NOMO-1 treated with dmso at 0.1 percent for 144 hours (cell line): ENCODE results near the gene TP53.
"Not testable (repeated sequence)": the region's sequence is repeated elsewhere in the genome, so short reads cannot be mapped to it uniquely, and the experiment has no call there.

Experiments used
- DNase-seq: peaks from one replicate; lab custom pipeline; 2025; ENCODE audit not compliant: unreplicated experiment; lab: John Stamatoyannopoulos, UW

The TP53 gene

DNA sequence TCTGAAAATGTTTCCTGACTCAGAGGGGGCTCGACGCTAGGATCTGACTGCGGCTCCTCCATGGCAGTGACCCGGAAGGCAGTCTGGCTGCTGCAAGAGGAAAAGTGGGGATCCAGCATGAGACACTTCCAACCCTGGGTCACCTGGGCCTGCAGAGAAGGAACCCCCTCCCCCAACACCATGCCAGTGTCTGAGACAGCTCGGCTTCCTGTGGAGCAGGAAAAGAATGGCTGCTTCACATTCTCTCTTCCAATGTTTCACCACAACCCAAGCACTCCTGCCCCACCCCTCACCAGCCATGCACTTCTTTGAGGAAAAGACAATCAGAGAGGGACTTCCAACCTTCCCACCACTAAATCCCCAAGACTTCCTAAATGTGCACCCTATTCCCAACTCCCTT, 10.8 kb downstream of the TP53 start:
- no peak for DNase-seq

DNA sequence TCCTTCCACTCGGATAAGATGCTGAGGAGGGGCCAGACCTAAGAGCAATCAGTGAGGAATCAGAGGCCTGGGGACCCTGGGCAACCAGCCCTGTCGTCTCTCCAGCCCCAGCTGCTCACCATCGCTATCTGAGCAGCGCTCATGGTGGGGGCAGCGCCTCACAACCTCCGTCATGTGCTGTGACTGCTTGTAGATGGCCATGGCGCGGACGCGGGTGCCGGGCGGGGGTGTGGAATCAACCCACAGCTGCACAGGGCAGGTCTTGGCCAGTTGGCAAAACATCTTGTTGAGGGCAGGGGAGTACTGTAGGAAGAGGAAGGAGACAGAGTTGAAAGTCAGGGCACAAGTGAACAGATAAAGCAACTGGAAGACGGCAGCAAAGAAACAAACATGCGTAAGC, 12.4 kb downstream of the TP53 start:
- DNase-seq, result no peak

DNA sequence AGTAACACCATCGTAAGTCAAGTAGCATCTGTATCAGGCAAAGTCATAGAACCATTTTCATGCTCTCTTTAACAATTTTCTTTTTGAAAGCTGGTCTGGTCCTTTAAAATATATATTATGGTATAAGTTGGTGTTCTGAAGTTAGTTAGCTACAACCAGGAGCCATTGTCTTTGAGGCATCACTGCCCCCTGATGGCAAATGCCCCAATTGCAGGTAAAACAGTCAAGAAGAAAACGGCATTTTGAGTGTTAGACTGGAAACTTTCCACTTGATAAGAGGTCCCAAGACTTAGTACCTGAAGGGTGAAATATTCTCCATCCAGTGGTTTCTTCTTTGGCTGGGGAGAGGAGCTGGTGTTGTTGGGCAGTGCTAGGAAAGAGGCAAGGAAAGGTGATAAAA, 14.1 kb downstream of the TP53 start:
- DNase-seq, result no peak

DNA sequence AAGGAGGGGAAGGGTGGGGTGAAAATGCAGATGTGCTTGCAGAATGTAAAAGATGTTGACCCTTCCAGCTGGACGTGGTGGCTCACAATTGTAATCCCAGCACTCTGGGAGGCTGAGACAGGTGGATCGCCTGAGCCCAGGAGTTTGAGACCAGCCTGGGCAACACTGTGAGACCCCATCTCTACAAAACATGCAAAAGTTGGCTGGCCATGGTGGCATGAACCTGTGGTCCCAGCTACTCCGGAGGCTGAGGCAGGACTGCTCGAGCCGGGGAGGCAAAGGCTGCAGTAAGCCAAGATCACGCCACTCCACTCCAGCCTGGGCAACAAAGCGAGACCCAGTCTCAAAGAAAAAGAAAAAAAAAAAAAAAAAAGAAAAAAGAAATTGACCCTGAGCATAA, 18.8 kb downstream of the TP53 start:
- DNase-seq, result no peak

DNA sequence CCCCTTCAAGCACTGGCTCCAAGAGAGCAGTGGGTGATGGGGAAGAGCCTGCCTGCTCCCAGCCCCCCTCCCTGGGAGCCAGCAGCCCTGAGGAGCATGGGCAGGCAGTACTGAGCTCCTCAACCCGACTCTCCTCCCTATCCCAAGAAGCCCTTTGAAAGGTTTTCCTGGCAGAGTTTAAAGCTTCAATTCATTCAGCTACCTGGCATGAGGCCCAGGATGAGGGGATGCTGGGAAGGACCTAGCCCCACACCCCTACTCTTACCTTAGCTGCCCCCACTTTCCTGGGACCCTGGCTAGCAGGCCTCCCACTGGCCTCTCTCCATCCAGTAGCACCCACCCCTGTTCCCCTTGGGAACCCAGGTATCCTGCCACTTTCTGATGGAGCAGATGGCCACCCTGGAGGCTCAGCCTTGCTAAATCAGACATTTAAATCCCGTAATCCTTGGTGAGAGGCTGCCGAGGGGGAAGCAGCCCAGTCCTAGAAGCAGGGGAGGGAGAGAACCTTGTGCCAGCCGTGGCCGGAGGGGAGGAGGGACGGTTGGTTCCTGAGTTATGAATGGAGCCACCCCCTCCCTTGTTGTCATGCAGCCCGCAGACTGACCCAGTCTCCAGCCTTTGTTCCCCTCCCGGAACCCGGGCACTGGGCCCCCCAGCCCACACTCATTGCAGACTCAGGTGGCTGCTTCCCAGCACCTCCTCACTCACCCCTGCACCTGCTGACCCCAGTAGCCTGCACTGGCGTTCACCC, 19.5 kb downstream of the TP53 start:
- DNase-seq, result no peak

DNA sequence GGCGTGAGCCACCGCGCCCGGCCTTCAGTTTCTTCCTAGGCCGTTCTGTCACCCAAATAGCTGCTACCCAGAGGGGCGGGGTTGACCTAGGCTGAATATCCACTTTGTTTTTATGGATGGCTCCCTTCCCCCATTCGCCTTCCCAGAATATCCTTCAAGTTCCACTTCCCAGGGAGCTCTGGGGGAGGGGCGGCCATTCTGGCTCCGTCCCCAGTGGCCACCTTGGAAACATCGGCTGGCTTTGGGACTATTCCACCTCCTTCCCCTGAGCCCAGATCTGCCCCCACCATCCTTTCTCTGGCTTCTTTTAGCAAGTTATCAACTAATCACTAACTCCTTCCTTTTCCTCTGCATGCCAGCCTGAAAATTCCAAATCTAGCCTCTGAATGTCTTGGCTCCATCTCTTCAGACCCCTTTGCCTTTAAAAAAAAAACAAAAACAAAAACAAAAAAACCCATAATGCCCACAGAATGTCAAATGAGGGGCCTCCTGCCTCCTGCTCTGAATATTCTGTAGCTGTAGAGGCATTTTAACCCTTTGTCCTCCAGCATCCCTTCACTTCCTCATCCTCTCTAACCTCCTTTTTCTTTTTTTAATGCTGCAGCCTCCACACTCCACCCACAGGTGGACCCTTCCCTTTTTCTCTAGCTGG, 30.2 kb downstream of the TP53 start:
- no peak for DNase-seq

DNA sequence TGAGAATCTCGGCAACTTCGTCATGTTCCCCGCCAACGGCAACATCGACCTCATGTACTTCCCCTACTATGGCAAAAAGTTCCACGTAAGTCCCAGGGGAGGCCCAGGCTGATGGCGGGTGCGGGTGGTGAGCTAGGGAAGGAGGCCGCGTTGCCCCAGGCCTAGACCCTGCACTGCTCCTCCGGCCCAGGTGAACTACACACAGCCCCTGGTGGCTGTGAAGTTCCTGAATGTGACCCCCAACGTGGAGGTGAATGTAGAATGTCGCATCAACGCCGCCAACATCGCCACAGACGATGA, 31.8 kb downstream of the TP53 start:
- no peak for DNase-seq

DNA sequence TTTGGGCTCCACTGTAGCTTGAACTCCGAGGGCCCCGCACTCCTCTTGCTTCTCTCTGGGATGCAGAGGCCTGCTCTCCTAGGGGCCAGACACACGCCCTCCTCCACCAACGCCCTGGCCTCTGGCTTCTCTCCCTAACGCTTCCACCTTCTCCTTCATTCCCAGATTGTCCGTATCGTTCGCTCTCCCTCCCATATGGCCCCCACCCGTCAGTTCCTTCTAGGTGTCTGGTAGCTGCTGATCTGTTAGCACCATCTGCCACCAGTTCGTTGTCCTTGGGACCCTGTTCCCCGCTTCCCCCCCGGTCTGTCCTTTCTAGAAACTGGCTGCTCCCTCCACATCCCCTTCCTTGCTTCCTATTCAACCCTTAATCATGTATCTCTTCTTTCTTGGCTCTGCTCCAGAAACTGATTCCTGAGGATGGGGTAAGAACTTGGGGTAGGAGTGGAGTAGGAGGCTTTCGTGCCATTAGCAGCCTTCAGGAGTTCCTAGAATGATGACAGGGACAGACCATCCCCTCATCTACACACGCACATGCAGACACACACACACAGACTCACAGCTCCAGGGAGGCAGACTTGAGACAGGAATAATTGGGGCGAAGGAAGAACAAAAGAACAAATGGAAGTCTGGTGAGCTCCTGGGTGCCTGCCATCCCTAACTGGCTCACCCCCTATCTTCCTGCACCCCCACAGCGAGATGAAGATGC, 32.3 kb downstream of the TP53 start:
- no peak for DNase-seq

DNA sequence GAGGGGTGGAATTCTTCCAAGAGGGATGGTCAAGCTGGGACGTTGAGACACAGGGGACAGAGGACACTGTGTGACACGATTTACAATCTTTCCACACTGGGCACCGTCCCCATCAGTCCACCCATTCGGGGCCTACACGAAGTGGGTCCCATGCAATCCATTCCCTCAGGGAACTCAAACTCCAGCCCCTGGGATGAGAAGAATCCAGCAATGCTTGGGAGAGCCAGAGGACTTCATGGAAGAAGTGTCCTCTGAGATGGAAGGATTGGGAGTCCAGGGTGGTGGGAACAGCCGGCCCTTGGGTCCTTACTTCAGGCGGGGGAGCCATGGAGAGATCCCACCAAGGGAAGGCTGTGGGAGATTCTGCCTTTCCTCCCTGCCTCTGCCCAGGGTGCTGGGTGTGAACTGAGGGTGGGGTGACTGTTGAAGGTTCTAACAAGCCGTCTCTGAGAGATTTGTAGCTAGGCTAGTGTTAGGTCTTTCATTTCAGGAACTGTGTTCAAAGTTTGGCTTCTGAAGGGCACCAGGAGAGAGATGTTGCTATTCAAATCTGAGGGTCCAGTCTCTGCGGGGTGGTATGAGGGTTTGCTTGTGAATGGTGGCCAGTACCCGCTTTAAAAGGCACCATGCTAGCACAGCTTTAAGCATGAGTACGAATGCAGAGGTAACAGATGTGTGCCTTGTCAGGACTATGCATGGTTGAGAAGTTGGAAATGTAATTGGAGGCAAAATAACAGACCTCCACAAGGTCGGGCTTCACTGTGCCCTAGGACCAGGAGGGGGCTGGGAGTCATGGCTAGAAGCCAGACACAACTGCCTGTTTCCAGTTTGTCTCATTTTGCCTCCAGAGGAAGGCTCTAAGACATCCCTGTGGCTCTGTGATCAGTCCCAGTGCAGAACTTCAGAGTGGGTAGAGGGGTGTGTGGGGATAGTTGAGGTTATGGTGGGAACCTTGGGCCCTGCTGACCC, 34.6 kb downstream of the TP53 start:
- no peak for DNase-seq

DNA sequence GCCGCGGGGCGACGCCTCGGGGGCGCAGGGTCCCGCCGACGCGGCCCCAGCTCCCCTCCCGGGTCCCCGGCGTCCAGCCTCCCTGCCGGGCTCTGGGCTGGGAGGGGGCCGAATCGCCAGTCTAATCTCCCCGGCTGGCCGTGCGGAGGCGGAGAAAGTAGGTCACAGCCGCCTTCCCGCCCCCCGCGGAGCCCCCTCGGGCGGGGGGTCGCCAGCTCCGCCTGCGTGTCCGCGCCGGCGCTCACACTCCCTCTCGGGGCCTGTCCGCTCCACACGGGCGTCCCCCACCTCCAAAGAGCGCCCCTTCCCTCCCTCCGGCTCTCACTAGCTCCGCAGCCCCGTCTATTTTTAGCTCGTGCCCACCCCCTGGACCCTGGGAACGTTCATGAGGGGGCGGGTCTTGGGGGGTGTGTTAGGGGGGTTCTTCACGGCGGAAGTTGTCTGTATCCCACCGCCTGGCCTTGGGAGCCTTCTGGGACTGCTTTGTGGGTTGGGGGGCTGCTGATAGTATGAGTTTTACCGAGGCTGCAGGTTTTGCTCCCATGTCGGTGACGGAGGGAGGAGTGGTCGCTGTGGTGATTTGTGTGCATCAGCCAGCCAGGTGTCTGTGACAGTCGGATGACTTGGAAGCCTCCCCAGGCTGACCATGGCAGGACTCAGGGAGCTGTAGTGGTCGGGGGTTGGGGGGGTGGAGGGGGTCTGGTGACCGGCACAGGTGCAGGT, 35.5 kb downstream of the TP53 start:
- DNase-seq, result no peak

DNA sequence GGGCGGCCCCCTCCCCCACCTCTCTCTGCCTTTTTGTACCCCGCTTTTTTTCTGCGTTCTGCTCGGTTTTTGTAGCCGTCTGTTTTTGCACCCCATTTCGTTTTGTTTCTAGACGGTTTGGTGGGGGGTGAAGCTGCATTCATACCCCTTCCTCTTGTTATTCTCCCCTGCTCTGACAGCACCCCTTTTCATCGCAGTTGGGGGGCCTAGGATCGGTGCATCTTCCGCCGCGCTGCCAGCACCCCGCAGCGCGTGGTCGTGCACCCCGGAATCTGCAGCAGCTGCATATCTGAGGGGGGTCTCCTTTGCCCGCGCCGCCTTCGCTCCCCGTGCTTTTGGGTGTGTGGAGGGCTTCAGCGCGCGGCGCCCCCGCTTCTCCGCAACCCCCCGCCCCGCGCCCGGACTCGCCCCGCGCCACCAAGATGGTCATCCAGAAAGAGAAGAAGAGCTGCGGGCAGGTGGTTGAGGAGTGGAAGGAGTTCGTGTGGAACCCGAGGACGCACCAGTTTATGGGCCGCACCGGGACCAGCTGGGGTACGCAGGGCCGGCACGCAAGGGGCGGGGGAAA, 36.1 kb downstream of the TP53 start:
- no peak for DNase-seq

DNA sequence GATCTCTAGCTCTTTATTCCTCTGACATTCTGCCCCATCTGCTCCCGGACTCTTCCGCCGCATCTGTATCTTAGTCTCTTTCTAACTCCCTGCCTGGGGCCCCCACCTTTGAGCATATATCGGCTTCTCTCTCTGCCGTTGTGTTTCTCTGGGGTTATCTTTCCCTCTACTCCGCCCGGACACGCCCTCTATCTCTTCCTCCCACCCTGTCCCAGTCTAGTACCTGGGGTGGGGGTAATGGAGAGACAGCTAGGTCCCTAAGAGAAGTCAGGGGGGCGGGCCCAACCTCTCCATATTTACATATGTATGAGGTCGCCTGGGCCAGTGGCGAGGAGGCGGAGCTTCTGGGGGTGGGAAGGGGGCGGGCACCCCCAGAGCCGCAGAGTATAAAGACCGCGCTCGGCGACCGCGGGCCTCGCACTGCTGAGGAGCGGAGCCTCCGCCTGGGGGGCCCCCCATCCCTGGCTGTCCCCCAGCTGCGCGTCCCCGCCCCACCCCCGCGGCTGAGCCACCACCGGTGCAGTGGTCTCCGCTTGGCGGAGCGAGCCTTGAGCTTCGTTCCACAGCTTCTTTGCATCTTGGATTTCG, 36.7 kb downstream of the TP53 start, which contains the start of gene ATP1B2:
Gene ATP1B2, plus strand, starts transcription at position 418 of the 588 bp plus-strand sequence. CDS start 593 bp downstream, outside the sequence.
- no peak for DNase-seq

DNA sequence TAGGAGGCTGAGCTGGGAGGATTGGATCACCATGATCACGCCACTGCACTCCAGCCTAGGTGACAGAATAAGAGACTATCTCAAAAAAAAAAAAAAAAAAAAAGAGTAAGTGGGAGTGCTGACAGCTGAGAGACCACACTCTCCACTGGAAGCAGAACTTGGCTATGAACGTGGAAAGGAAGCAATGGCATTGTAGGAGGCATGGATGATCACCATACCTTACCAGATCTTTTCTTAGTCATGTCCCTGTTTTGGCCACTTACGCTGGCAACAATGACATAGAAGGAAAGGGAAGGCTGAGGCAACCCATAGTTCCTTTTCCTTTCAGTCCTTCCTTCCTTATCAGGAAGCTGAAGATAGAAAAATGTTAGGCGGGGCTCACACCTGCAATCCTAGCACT, 40.3 kb downstream of the TP53 start:
- no peak for DNase-seq

DNA sequence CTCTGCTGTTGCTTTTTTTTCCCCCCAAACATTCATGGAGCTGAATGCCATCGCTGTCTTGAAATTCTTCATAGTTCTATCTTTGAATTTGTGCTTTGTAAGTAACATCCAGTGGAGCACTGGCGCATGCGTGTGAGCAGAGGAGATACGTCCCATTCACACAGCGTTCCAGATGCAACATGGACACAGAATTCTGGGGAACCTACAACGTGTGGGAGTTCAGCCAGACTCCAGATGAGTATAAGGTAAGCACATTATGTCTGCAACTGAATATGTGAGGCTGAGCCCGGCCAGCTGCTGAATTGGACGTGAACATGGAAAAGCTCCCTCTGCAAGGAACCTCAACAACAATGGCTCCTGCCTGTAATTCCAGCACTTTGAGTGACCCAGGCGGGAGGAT, 40.8 kb downstream of the TP53 start:
- DNase-seq, result no peak

DNA sequence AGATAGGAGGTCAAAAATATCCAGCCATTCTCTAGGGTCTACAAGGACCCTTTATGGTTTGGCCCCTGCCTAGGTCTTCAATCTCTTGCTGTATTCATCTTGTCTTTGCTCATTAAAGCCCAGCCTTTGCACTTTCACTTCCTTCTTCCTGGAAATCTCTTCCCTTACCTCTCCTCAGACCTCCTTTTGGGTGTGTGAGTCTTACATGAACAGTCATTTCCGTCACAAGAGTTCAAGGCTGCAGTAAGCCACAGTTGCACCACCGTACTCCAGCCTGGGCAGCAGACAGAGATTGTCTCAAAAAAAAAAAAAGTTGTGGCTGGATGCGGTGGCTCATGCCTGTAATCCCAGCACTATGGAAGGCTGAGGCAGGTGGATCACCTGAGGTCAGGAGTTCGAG, 42.5 kb downstream of the TP53 start:
- peak; percentile 94 for DNase-seq

DNA sequence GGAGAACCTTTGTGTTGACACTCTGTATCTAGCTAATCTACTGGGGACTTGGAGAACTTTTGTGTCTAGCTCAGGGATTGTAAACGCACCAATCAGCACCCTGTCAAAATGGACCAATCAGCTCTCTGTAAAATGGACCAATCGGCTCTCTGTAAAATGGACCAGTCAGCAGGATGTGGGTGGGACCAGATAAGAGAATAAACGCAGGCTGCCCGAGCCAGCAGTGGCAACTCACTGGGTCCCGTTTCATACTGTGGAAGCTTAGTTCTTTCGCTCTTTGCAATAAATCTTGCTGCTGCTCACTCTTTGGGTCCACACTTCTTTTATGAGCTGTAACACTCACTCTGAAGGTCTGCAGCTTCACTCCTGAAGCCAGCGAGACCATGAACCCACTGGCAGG, 45.7 kb downstream of the TP53 start:
- DNase-seq, result not testable (repeated sequence)

DNA sequence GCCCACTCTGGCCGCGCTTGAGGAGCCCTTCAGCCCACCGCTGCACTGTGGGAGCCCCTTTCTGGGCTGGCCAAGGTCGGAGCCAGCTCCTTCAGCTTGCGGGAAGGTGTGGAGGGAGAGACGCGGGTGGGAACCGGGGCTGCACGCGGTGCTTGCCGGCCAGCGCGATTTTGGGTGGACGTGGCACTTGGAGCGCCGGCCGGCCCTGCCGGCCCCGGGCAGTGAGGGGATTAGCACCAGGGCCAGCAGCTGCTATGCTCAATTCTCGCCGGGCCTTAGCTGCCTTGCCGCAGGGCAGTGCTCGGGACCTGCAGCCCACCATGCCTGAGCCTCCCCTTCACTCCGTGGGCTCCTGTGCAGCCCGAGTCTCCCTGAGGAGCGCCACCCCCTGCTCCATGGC, 46.5 kb downstream of the TP53 start:
- DNase-seq, result no peak

DNA sequence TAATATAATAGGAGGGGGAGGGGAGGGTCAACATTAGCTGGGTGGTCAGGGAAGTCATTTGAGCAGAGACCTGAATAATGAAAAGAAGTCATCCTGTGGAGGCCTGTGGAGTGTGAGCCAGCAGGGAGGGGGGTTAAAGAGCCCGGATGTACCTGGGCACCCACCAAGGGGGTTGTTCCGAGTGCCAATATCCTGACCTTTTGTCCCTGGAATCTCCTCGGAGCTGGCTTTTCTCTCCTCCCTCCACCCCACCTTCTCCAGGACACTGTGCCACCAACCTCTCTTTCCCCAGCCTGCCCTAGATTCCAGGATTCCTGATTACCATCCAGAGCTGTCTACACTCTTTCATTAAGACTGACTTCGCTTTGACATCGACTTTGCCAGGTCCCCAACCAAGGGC, 51.1 kb downstream of the TP53 start:
- DNase-seq, result no peak

DNA sequence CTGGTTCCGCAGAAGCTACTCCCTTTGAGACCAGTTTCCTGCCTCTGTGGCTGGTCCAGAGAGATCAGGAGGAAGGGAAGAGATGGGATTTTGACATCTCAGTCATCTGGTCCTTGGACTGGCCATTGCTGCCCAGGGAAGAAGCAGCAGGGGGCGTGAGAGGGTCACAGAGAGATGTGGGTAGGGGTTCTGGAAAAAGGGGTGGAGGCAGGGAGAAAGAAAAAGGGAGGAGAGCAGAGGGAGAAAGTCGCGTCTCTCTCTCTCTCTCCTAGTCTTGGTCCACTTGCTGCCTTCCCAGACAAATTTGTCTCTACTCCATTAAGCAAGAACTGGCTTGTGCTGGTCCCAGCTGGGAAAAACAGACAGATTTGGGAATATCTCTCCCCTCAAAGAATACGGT, 52.9 kb downstream of the TP53 start:
- no peak for DNase-seq

DNA sequence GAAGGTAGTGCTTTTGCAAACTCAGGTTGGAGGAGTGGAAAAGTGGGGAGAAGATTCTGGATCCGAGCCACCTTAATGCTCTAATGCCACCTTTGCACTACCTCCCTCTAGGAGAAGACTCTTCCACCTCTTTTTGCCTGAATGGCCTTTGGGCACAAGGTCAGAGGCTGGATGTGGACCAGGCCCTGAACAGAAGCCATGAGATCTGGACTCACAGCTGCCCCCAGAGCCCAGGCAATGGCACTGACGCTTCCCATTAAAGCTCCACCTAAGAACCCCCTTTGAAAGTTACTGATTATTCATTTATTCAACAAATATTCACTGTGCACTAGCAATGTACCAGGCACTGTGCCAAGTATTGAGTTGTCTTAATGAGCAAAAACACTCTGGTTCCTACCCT, 54.2 kb downstream of the TP53 start:
- no peak for DNase-seq
